NCI-H2196 treated with DMSO at 0.1 percent for 48 hours (cell line): Measurements from ENCODE around the gene BRSK2.

Experiments used
- DNase-seq: peaks from one replicate; lab custom pipeline; 2025; ENCODE audit not compliant: unreplicated experiment; lab: John Stamatoyannopoulos, UW

Gene BRSK2

DNA sequence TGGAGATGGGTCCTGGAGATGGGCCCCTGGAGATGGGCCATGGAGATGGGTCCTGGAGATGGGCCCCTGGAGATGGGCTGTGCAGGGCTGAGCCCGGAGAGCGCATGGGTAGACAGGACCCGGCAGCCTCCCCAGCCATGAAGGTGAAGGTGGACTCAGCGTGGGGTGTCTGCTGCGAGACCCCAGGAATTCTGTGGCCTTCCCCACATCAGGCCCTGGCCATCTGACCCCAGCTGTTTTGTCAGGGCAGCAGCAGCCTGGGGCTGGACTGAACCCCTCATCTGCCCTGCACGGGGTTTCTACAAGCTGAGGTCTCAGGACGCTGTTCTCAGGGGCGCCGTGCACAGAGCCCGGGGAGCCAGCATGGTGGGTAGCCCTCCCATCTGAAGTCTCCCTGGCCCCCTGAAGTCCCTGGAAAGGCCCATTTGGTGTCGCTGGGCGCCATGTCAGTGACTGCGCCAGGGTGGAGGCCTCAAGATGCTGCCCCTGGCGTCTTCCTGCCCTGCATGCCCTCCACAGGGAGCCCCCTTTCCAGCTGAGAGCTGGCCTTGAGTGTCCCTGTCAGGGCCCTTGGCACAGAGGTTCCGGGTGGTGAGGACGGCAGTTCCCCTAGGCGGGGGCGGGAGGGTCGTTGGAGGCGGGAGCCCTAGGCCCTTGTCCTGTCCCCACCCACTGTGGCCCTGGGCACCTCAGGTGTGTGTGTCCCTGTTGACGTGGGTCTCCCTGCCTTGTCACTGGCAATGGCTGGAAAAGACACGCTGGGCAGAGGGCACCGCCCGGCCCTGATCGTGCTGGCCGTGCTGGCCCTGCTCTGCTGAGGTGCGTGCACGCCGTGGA lies 5.4 kb downstream of the BRSK2 start:
- DNase-seq, result no peak

DNA sequence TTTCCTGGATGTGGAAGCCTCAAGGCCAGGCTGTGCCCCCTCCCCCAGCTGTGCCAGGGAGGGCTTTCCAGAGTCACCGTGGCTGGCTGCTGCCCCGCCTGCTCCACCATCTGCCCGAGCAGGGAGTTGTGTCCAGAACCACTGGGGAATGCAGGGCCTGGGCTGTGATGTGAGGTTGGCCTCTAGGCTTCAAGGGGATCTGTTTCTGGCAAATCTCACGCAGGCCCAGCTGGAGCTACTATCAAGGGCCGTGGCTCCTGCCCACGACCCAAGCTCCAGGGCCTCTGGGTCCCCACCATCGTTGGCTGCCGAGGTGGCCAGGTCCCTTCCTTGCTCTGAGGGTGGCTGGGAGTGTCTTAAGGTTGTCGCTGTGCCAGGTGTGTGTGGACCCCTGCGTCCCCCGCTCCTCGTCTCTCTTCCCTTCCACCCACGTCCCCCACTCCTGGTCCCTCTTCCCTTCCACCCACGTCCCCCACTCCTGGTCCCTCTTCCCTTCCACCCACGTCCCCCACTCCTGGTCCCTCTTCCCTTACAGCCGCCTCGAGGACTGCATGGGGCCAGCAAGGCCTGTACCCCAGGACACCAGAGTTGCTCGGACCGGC lies 6.1 kb downstream of the BRSK2 start:
- no peak for DNase-seq

DNA sequence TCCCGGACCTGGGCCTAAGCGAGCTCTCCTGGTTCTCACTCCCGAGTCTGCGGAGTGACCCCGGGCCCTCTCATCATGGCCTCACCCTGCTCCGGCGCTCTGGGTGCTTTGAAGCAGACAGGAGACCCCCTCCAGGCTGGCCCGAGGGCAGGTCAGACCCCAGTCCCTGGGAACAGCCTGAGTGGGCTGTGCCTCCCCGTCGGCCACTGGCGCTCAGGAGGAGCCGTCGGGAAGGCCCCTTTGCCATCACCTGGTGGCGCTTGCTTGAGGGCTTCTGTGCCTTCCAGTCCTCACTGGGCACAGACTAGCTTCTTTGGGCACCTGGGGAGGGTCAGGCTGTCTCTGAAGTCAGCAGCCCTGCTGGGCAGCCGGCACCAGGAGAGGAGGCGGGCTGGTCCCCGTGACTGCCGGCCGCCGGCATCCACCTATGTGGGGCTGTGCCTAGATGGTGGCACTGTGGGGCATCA lies 6.7 kb downstream of the BRSK2 start:
- no peak for DNase-seq

DNA sequence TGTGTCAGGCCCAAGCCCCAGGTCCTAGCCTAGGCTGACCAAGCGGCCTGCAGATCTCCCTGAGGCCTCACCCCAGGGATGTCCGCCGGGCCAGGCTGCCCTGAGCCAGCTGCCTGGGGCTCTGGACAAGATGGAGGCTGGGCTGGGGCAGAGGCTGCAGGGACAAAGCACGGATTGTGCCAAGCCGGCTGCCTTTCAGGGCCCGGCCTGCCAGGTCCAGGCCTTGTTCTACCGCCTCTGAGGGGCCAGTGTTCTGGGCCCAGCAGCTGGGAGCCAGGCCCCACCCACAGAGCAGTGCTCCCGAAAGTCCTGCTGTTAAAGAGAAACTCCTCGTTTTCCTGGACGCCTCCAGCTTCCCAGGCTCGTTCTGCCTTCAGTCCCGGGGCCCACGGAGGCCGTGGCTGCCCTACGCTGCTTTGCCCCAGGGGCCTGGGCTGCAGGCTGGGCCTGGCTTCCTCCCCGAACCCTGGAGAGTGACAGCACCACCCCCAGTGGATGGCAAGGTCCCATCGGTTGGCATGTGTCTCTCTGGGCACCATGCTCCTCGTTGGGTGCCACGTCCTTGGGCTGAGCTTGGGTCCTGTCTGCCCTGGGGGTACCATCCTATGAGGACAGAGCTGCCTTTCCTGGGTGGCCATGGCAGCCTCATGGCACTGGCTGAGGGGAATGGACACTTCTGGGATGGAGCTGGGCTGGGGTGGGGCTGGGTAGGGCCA lies 7.6 kb downstream of the BRSK2 start:
- no peak for DNase-seq

DNA sequence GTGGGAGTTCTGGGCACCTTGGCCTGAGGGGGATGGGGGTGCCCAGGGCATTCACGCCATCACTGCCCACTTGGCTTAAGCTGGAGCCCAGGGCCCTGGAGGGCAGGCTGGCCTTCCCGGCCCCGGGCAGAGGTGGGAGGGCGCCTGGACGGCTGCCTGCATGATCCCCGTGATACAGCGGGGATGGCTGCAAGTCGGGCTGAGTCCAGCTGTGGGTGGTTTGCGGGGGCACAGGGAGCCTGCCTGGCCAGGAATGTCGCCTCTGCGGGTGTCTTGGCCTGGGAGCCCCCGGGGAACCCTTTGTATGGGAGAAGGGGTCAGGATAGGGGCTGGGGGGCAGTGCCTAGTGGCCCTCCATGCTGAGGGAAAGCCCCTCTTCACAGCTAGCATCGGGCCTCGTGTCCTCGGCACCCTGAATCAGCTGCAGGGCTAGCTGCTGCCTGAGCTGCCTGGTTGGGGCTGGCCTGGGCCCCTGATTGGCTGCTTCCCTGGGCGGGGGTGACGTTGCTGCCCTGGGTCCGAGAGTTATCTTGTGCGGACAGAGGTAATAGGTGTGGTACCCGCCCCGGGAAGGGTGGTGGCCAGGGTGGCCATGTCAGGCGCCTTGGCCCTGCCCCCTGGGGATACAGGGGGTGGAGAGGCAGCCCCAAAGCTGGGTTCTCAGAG lies 8.3 kb downstream of the BRSK2 start:
- DNase-seq, result no peak

DNA sequence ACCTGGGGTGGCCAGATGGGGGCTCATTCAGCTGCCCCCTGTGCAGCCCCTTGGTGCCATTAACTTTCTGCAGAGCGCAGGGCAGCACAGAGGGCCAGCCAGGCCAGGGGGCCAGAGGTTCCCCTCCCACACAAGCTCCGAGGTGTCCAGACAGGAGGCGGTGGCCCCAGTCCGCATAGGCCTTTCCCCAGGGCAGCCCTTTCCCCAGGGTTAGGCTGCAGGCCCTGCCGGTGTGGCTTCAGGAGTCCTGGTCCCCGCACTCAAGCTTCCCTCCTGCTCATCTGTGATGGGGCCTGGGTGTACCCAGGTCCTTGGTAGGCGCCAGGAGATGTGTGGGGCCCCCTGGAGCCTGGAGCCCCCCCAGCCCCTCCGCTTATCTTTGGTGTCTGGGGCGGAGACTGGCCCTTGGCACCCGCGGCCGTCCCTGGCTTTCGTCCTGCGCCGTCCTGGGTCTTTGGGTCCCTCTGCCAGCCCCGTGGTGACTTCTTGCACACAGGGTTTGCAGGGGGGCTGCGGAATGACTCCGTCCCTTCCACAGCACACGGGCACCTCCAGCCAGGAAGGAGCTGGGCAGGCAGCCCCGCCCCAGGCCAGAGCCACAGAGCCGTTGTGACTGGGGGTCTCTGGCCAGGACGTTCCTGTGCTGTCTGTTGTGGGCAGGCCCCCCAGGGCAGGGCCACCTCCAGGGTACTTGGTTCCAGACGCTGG lies 8.9 kb downstream of the BRSK2 start:
- no peak for DNase-seq

- DNase-seq, result no peak
Measured at GRCh38 chr11:1399386-1400316, 9.9 kb downstream of the BRSK2 start.

GRCh38 chr11:1400317-1401170 lies 10.8 kb downstream of the BRSK2 start:
- DNase-seq, result no peak

- DNase-seq, result no peak
Measured at GRCh38 chr11:1401171-1401445, 11.4 kb downstream of the BRSK2 start.

DNA sequence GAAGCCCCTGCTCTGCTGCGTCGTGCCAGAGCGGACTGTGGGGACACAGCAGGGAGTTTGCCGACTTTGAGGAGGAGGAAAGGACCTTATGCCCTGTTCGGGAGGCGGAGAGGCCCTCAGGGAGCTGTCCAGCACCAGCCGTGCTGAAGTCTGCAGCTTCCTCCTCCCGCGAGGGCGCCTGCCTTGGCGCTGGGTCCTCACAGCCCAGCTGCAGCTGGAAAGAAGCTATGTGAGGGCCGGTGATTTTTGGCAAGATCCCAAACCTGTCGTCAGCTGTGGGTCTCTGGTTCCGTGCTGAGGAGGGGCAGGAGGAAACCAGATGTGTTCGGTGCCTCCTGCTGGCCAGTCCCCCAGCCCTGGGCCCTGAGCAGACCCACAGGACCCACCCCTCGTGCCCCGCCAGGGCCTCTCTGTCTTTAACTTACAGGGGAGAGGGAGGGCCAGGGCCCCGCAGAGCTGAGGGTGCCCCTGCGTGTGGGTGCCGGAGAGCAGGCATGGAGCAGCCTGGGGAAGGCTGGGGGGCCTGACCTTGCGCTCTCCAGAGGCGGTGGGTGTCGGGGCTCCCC lies 12.0 kb downstream of the BRSK2 start:
- DNase-seq, result peak; percentile 27

DNA sequence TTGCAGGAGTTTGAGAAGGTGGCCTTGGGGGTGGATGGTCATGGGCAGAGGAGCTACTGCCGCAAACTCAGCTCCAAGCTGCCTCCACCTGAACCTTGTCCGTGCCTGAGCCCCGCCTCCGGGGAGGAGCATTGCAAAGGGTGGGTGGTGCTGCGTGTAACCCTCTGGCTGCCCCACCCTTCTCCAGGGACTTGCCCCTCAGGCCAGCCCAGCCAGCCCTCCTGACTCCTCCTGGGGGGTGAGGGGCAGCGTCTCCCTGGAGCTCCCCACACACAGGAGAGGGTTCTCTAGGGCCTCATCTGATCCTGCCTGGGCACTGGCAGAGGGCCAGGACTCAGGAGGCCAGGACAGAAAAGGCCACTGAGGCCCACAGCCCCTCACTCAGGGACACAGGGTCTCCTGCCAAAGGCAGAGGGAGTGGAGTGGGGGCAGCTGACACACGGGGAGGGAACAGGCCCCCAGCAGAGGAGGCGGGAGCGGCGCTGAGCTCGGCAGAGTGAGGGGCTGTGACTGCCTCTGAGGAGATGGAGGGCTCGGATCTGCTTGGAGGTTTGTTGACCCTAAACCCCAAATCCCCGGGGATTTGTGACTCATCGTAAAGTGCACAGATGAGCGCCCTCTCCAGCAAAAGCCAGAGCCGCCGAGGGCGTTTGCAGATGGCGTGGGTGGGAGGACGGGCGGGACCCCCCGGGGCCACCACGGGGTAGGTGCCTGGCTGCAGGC lies 12.8 kb downstream of the BRSK2 start:
- no peak for DNase-seq

DNA sequence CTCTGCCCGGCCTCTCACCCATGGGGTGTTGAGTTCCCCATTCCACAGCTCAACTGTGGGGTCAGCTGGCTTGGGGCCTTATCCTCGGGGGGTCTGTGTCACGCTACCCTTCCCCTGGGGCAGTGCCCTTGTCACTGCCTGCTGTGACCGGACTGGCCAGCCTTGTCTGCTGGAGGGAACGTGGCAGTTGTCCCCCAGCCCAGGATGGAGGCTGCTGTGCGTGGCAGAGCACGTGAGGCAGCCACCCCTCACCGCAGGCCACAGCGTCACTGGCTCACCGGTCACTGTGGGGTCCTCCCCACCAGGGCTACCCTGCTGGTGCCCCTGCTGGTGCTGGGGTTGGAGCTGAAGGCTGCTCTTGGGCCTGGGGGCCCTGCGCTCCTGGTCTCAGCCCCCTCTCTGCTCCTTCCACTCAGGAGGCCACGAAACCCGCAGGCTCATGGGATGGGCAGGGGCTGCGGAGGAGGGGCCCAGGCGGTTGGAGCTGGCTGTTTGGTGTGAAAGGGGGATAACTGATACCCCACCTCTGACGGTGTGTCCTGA lies 13.4 kb downstream of the BRSK2 start:
- DNase-seq, result no peak

DNA sequence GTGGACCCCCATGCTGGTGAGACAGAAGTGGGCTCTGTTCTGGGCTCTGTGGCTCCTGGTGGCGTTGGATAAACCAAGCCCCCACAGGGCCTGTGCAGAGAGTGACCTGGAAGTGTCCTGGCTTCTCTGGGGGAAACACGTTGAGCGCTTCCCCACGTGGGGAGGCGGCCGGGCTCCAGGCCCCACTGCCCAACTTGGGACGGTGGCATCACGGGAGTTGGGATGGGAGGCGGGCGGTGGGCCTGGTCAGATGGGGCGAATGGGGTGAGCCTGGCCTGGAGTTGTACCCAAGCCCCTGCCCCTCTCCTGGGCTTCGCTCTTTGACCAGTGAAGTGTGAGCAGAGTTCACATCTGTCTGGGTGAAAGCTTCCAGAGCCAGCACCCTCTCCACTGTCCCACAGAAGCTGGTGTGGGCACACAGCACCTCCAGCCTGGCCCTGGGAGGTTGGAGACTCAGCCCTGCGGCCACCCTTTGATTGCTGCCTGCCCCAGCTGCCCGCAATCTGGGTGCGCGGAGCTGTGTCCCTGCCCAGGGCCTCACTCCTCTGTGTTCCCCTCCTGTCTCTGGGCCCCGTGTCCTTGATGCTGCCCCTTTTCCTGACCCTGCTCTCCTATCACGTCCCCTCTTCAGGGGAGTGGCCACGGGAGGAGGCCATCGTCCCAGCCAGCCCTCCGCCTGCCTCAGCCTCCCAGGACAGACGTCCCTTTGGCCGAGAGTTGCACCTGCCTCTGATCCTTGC lies 14.2 kb downstream of the BRSK2 start:
- no peak for DNase-seq

- DNase-seq, result no peak
Measured at GRCh38 chr11:1404461-1405185, 14.9 kb downstream of the BRSK2 start.

- no peak for DNase-seq
Measured at GRCh38 chr11:1405186-1406020, 15.7 kb downstream of the BRSK2 start.
